ENCODE data around the gene NACA.

NACA gene

GRCh38 chr12:56723352-56723751, 1.7 kb downstream of the NACA start:
- no peaks in the 10 kb centered on the region for H3K27me3 ChIP-seq (ENCODE audit: control insufficient read depth, insufficient read depth, low read length)
- H3K4me1 ChIP-seq (ENCODE audit: control insufficient read depth, insufficient read depth, low read length): peaks cover 30% of the 10 kb centered on the region
- peaks cover 47% of the 10 kb centered on the region for H3K36me3 ChIP-seq (ENCODE audit: insufficient read depth, low read length)

GRCh38 chr12:56722832-56723231, 2.3 kb downstream of the NACA start:
- Histone ChIP-seq H3K36me3 (ENCODE audit: insufficient read depth, low read length) (peaks cover 47% of the 10 kb centered on the region), H3K9me3 (replicated peaks; ENCODE audit: low read length) (no peaks in the 10 kb centered on the region), H3K9ac (ENCODE audit: low read depth, low read length) (peak overlapping the region; percentile 99), H3K4me3 (ENCODE audit: low read length) (peak overlapping the region; percentile 86), H3K27me3 (ENCODE audit: control insufficient read depth, insufficient read depth, low read length) (no peaks in the 10 kb centered on the region), H3K4me2 (ENCODE audit: low read length) (peak overlapping the region; percentile 77), H3K4me1 (ENCODE audit: control insufficient read depth, insufficient read depth, low read length) (peaks cover 30% of the 10 kb centered on the region)

More at GRCh38 chr12:56723352-56723751, 1.7 kb downstream of the NACA start:
- Histone ChIP-seq H3K9me3 (replicated peaks; ENCODE audit: low read length) (no peaks in the 10 kb centered on the region), H3K4me2 (ENCODE audit: low read length) (peak overlapping the region; percentile 77), H3K9ac (ENCODE audit: low read depth, low read length) (peak overlapping the region; percentile 99), H3K4me3 (ENCODE audit: low read length) (peak overlapping the region; percentile 86)

GRCh38 chr12:56721721-56722120, 3.4 kb downstream of the NACA start:
- Histone ChIP-seq H3K27me3 (ENCODE audit: control insufficient read depth, insufficient read depth, low read length) (no peaks in the 10 kb centered on the region), H3K4me1 (ENCODE audit: control insufficient read depth, insufficient read depth, low read length) (peaks cover 30% of the 10 kb centered on the region), H3K4me2 (ENCODE audit: low read length) (peak overlapping the region; percentile 77), H3K36me3 (ENCODE audit: insufficient read depth, low read length) (peaks cover 51% of the 10 kb centered on the region), H3K9ac (ENCODE audit: low read depth, low read length) (peak overlapping the region; percentile 99), H3K9me3 (replicated peaks; ENCODE audit: low read length) (no peaks in the 10 kb centered on the region), H3K4me3 (ENCODE audit: low read length) (peak overlapping the region; percentile 86)

GRCh38 chr12:56721216-56721615, 3.9 kb downstream of the NACA start:
- Histone ChIP-seq H3K9ac (ENCODE audit: low read depth, low read length) (no peak overlapping the region), H3K4me1 (ENCODE audit: control insufficient read depth, insufficient read depth, low read length) (peaks cover 30% of the 10 kb centered on the region), H3K36me3 (ENCODE audit: insufficient read depth, low read length) (peaks cover 56% of the 10 kb centered on the region), H3K9me3 (replicated peaks; ENCODE audit: low read length) (no peaks in the 10 kb centered on the region), H3K27me3 (ENCODE audit: control insufficient read depth, insufficient read depth, low read length) (no peaks in the 10 kb centered on the region), H3K4me2 (ENCODE audit: low read length) (peak overlapping the region; percentile 77), H3K4me3 (ENCODE audit: low read length) (peak overlapping the region; percentile 86)

GRCh38 chr12:56720731-56721151, 4.4 kb downstream of the NACA start:
- Histone ChIP-seq H3K9ac (ENCODE audit: low read depth, low read length) (no peak overlapping the region), H3K4me2 (ENCODE audit: low read length) (peak overlapping the region; percentile 77), H3K4me3 (ENCODE audit: low read length) (no peak overlapping the region), H3K4me1 (ENCODE audit: control insufficient read depth, insufficient read depth, low read length) (peaks cover 27% of the 10 kb centered on the region), H3K9me3 (replicated peaks; ENCODE audit: low read length) (no peaks in the 10 kb centered on the region), H3K36me3 (ENCODE audit: insufficient read depth, low read length) (peaks cover 61% of the 10 kb centered on the region), H3K27me3 (ENCODE audit: control insufficient read depth, insufficient read depth, low read length) (no peaks in the 10 kb centered on the region)

- Histone ChIP-seq H3K36me3 (ENCODE audit: insufficient read depth, low read length) (peaks cover 74% of the 10 kb centered on the region), H3K27me3 (ENCODE audit: control insufficient read depth, insufficient read depth, low read length) (no peaks in the 10 kb centered on the region), H3K4me2 (ENCODE audit: low read length) (no peak overlapping the region), H3K9ac (ENCODE audit: low read depth, low read length) (no peak overlapping the region), H3K4me1 (ENCODE audit: control insufficient read depth, insufficient read depth, low read length) (peaks cover 26% of the 10 kb centered on the region), H3K9me3 (replicated peaks; ENCODE audit: low read length) (no peaks in the 10 kb centered on the region), H3K4me3 (ENCODE audit: low read length) (no peak overlapping the region)
These were observed 6.0 kb downstream of the NACA start for GRCh38 chr12:56719056-56719455.

- H3K4me1 ChIP-seq (ENCODE audit: control insufficient read depth, insufficient read depth, low read length): peaks cover 26% of the 10 kb centered on the region
- no peaks in the 10 kb centered on the region for H3K9me3 ChIP-seq (replicated peaks; ENCODE audit: low read length)
- no peak overlapping the region for H3K4me3 ChIP-seq (ENCODE audit: low read length)
- H3K9ac ChIP-seq (ENCODE audit: low read depth, low read length): no peak overlapping the region
- no peak overlapping the region for H3K4me2 ChIP-seq (ENCODE audit: low read length)
- H3K36me3 ChIP-seq (ENCODE audit: insufficient read depth, low read length): peaks cover 78% of the 10 kb centered on the region
- no peaks in the 10 kb centered on the region for H3K27me3 ChIP-seq (ENCODE audit: control insufficient read depth, insufficient read depth, low read length)
These were observed 6.5 kb downstream of the NACA start for GRCh38 chr12:56718636-56719035.

- Histone ChIP-seq H3K9me3 (replicated peaks; ENCODE audit: low read length) (no peaks in the 10 kb centered on the region), H3K27me3 (ENCODE audit: control insufficient read depth, insufficient read depth, low read length) (no peaks in the 10 kb centered on the region), H3K36me3 (ENCODE audit: insufficient read depth, low read length) (peaks cover 83% of the 10 kb centered on the region), H3K4me2 (ENCODE audit: low read length) (no peak overlapping the region), H3K9ac (ENCODE audit: low read depth, low read length) (no peak overlapping the region), H3K4me1 (ENCODE audit: control insufficient read depth, insufficient read depth, low read length) (peaks cover 23% of the 10 kb centered on the region), H3K4me3 (ENCODE audit: low read length) (no peak overlapping the region)
These were observed 7.0 kb downstream of the NACA start for GRCh38 chr12:56718149-56718548.

GRCh38 chr12:56716933-56717880, 7.9 kb downstream of the NACA start:
- H3K9me3 ChIP-seq (replicated peaks; ENCODE audit: low read length): no peaks in the 10 kb centered on the region
- no peak overlapping the region for H3K4me2 ChIP-seq (ENCODE audit: low read length)
- H3K27me3 ChIP-seq (ENCODE audit: control insufficient read depth, insufficient read depth, low read length): no peaks in the 10 kb centered on the region
- H3K36me3 ChIP-seq (ENCODE audit: insufficient read depth, low read length): peaks cover 83% of the 10 kb centered on the region
- H3K4me1 ChIP-seq (ENCODE audit: control insufficient read depth, insufficient read depth, low read length): peaks cover 13% of the 10 kb centered on the region
- no peak overlapping the region for H3K9ac ChIP-seq (ENCODE audit: low read depth, low read length)
- H3K4me3 ChIP-seq (ENCODE audit: low read length): no peak overlapping the region

GRCh38 chr12:56716458-56716857, 8.6 kb downstream of the NACA start:
- H3K4me2 ChIP-seq (ENCODE audit: low read length): peak overlapping the region; percentile 28
- H3K4me1 ChIP-seq (ENCODE audit: control insufficient read depth, insufficient read depth, low read length): peaks cover 6% of the 10 kb centered on the region
- no peak overlapping the region for H3K4me3 ChIP-seq (ENCODE audit: low read length)
- no peaks in the 10 kb centered on the region for H3K27me3 ChIP-seq (ENCODE audit: control insufficient read depth, insufficient read depth, low read length)
- H3K36me3 ChIP-seq (ENCODE audit: insufficient read depth, low read length): peaks cover 80% of the 10 kb centered on the region
- H3K9me3 ChIP-seq (replicated peaks; ENCODE audit: low read length): no peaks in the 10 kb centered on the region
- H3K9ac ChIP-seq (ENCODE audit: low read depth, low read length): no peak overlapping the region

- no peaks in the 10 kb centered on the region for H3K27me3 ChIP-seq (ENCODE audit: control insufficient read depth, insufficient read depth, low read length)
- H3K4me2 ChIP-seq (ENCODE audit: low read length): peak overlapping the region; percentile 28
- H3K36me3 ChIP-seq (ENCODE audit: insufficient read depth, low read length): peaks cover 80% of the 10 kb centered on the region
- no peak overlapping the region for H3K4me3 ChIP-seq (ENCODE audit: low read length)
- no peak overlapping the region for H3K9ac ChIP-seq (ENCODE audit: low read depth, low read length)
- H3K4me1 ChIP-seq (ENCODE audit: control insufficient read depth, insufficient read depth, low read length): no peaks in the 10 kb centered on the region
- H3K9me3 ChIP-seq (replicated peaks; ENCODE audit: low read length): no peaks in the 10 kb centered on the region
These were observed 9.3 kb downstream of the NACA start for GRCh38 chr12:56715798-56716197.
